A549 (cell line): Measurements from ENCODE around the gene NANOGP8. TPM values are rescaled to one million over a fixed set of nuclear protein-coding genes. Genes with fewer than 3 reads are reported as not detected.
A peak's percentile ranks its signal among the peaks of the same experiment; 100 is the strongest.

ENCODE experiments used
- ATAC-seq, 2 experiments: fragments of 200-7000 bp in 1 of 2; fragments of >200 bp in 1 of 2; cut with Nextera tagmentation in 1 of 2; cut with Tn5 transposase in 1 of 2; 3 replicates each; pipeline versions ENCODE4 v1.8.0 to v1.9.1; 2018 to 2020; ENCODE audit warnings: mild to moderate bottlenecking in 1 of 2, moderate library complexity in 1 of 2
- CTCF ChIA-PET: fragments of 300-600 bp; sonication (Branson Sonifier 250); formaldehyde crosslinking; extraction: SDS; loops from one replicate; lab custom pipeline; 2021; ENCODE audit warnings: antibody characterized with exemption, inconsistent platforms; lab: Yijun Ruan, JAX
- POLR2A ChIA-PET: fragments of 350-600 bp; formaldehyde crosslinking; extraction: SDS; loops from one replicate; lab custom pipeline; 2021; ENCODE audit warnings: antibody characterized with exemption, inconsistent platforms; lab: Yijun Ruan, JAX
- DNase-seq, 2 experiments: peaks; one replicate each; pipeline versions ENCODE4 v3.0.0 to v3.0.0-alpha.2; 2011 to 2016; ENCODE audit warnings: low read depth in 1 of 2, low spot score in 1 of 2
- FAIRE-seq: peaks from 2 replicates; lab custom pipeline; 2011; peaks lifted over from hg19 to GRCh38; lab: Jason Lieb, UNC
- H3K27ac ChIP-seq, 2 experiments: fragments of >200 bp; sonication (Bioruptor Twin); formaldehyde crosslinking; 3 replicates each; pipeline ENCODE4 v1.5.1; 2016 to 2017
- H3K4me1 ChIP-seq: fragments of >200 bp; sonication (Bioruptor Twin); formaldehyde crosslinking; 3 replicates; pipeline ENCODE4 v1.6.1; 2016
- H3K4me2 ChIP-seq: fragments of >200 bp; sonication (Bioruptor Twin); formaldehyde crosslinking; 3 replicates; pipeline ENCODE4 v1.6.1; 2016
- H3K4me3 ChIP-seq: fragments of >200 bp; sonication (Bioruptor Twin); formaldehyde crosslinking; 3 replicates; pipeline ENCODE4 v1.5.1; 2016
- H3K9me3 ChIP-seq: fragments of >200 bp; sonication (Bioruptor Twin); formaldehyde crosslinking; 3 replicates; pipeline ENCODE4 v1.6.1; 2016
- ATOH8 ChIP-seq: fragments of 250-450 bp; sonication (Bioruptor Pico); IDR thresholded peaks from 2 replicates; pipeline ENCODE4 v1.5.0; 2020; ENCODE audit warnings: low read depth, mild to moderate bottlenecking, moderate library complexity
- BCL3 ChIP-seq: fragments of >200 bp; sonication (Bioruptor Twin); formaldehyde crosslinking; IDR thresholded peaks from 3 replicates; pipeline ENCODE4 v1.6.1; 2016
- CBX2 ChIP-seq: fragments of 200-600 bp; sonication (generic); IDR thresholded peaks from 2 replicates; pipeline ENCODE4 v1.6.1; 2016; ENCODE audit warnings: low read depth, mild to moderate bottlenecking, borderline replicate concordance
- CHD2 ChIP-seq: fragments of 150-350 bp; IDR thresholded peaks from 2 replicates; pipeline ENCODE4 v1.6.1; 2014; ENCODE audit warnings: low read length; ENCODE audit not compliant: partially characterized antibody
- CHD4 ChIP-seq: fragments of 200-600 bp; sonication (generic); IDR thresholded peaks from 2 replicates; pipeline ENCODE4 v1.6.1; 2016; ENCODE audit warnings: antibody characterized with exemption, mild to moderate bottlenecking, borderline replicate concordance
- E2F6 ChIP-seq: IDR thresholded peaks from 2 replicates; pipeline ENCODE4 v1.6.1; 2012; ENCODE audit warnings: low read depth, borderline replicate concordance
- EHF ChIP-seq: fragments of 250-450 bp; sonication (Bioruptor Pico); IDR thresholded peaks from 2 replicates; pipeline ENCODE4 v1.5.0; 2020; ENCODE audit warnings: mild to moderate bottlenecking
- FOSB ChIP-seq: fragments of 250-450 bp; sonication (Bioruptor Pico); IDR thresholded peaks from 2 replicates; pipeline ENCODE4 v1.5.0; 2020; ENCODE audit warnings: mild to moderate bottlenecking, moderate library complexity
- HMGXB4 ChIP-seq: fragments of 250-450 bp; sonication (Bioruptor Pico); IDR thresholded peaks from 2 replicates; pipeline ENCODE4 v1.5.0; 2021; ENCODE audit warnings: mild to moderate bottlenecking, moderate library complexity, borderline replicate concordance
- JUN ChIP-seq, 2 experiments: fragments of >200 bp; sonication (Bioruptor Twin); formaldehyde crosslinking; IDR thresholded peaks; 2 replicates in 1 of 2; 3 replicates in 1 of 2; pipeline ENCODE4 v1.6.1; 2016 to 2017
- MAFK ChIP-seq: fragments of 450-650 bp; IDR thresholded peaks from 2 replicates; pipeline ENCODE4 v1.6.1; 2014; ENCODE audit not compliant: partially characterized antibody
- MAX ChIP-seq: IDR thresholded peaks from 2 replicates; pipeline ENCODE4 v1.6.1; 2012
- NR3C1 ChIP-seq: fragments of >200 bp; sonication (Bioruptor Twin); formaldehyde crosslinking; IDR thresholded peaks from 3 replicates; pipeline ENCODE4 v1.6.1; 2017
- RAD21 ChIP-seq, 2 experiments: fragments of >200 bp in 1 of 2; sonication (Bioruptor Twin) in 1 of 2; formaldehyde crosslinking in 1 of 2; IDR thresholded peaks in 1 of 2; conservative IDR thresholded peaks in 1 of 2; 2 replicates in 1 of 2; 3 replicates in 1 of 2; pipeline ENCODE4 v1.6.1; 2012 to 2018; ENCODE audit warnings: inconsistent platforms in 1 of 2
- RARB ChIP-seq: fragments of 250-450 bp; sonication (Bioruptor Pico); IDR thresholded peaks from 2 replicates; pipeline ENCODE4 v1.8.0; 2021; ENCODE audit warnings: mild to moderate bottlenecking, moderate library complexity
- RFX5 ChIP-seq: fragments of 450-650 bp; IDR thresholded peaks from 2 replicates; pipeline ENCODE4 v1.7.1; 2014; ENCODE audit warnings: antibody characterized with exemption, mild to moderate bottlenecking, moderate library complexity
- TP53 ChIP-seq: fragments of 250-450 bp; sonication (Bioruptor Pico); IDR thresholded peaks from 2 replicates; pipeline ENCODE4 v1.5.0; 2021; ENCODE audit warnings: mild to moderate bottlenecking, moderate library complexity
- USF2 ChIP-seq: fragments of 450-650 bp; IDR thresholded peaks from 2 replicates; pipeline ENCODE4 v1.6.1; 2014; ENCODE audit warnings: antibody characterized with exemption
- ZFP36 ChIP-seq: fragments of 450-650 bp; IDR thresholded peaks from 2 replicates; pipeline ENCODE4 v1.6.1; 2014; ENCODE audit warnings: borderline replicate concordance; ENCODE audit not compliant: partially characterized antibody
- ZNF302 ChIP-seq: fragments of 250-450 bp; sonication (Bioruptor Pico); IDR thresholded peaks from 2 replicates; pipeline ENCODE4 v1.9.0; 2021; ENCODE audit warnings: inconsistent platforms, mild to moderate bottlenecking, moderate library complexity
- WGBS: methylation state at CpG from one replicate; pipeline ENCODE4 v1.1.6; 2017; ENCODE audit errors: missing lambda C conversion rate; 5-methylcytosine and 5-hydroxymethylcytosine counted together
- polyA plus RNA-seq, 4 experiments: library from polyadenylated mRNA; depleted of rRNA in 3 of 4; stranded (reverse); fragments of >200 nt; fragmentation: RNase III in 1 of 4; extraction: RNeasy Plus Mini Kit Qiagen cat#74134 plus additional on column Dnase treatment in 1 of 4; gene quantifications; 2 replicates in 3 of 4; 3 replicates in 1 of 4; pipeline ENCODE4 v1.2.3, GENCODE V29; 2011 to 2017

Gene NANOGP8
- polyA plus RNA-seq, 2 of the 4 experiments (the other 2 are of a cell fraction), result not detected

- no peak for TF ChIP-seq USF2
- no peak for TF ChIP-seq ZFP36
Measured at GRCh38 chr15:35120173-35120572, 35.1 kb upstream of the NANOGP8 start (continued).

GRCh38 chr15:35118960-35119359, 33.9 kb upstream of the NANOGP8 start:
- POLR2A ChIA-PET, result no interaction called here
- WGBS, result 42% methylated on average over 2 of the region's 2 CpGs
- TF ChIP-seq MAFK, result peak; percentile 21
- no peak for TF ChIP-seq E2F6
- Histone ChIP-seq H3K4me2 (no peak overlapping the region), H3K4me1 (no peaks in the 10 kb centered on the region), H3K4me3 (no peak overlapping the region), H3K27ac (no peak overlapping the region), H3K9me3 (no peaks in the 10 kb centered on the region)
- FAIRE-seq (no peak), ATAC-seq (no peak), DNase-seq (no peak)
- CTCF ChIA-PET, result no interaction called here

GRCh38 chr15:35117543-35118265, 32.6 kb upstream of the NANOGP8 start:
- H3K27ac ChIP-seq, result no peak overlapping the region
- no peak for TF ChIP-seq RFX5
- no peak for TF ChIP-seq ATOH8 (CRISPR knock-in tag)
- peak; percentile 57 for TF ChIP-seq MAFK
- no peak for TF ChIP-seq NR3C1
- no peak for TF ChIP-seq RARB (CRISPR knock-in tag)
- TF ChIP-seq CBX2, result no peak
- TF ChIP-seq, all 56 proteins: peak for 1
- ChIA-PET POLR2A (no interaction called here), CTCF (no interaction called here)
- FAIRE-seq (peak; percentile 65), DNase-seq (no peak), ATAC-seq (no peak)
- no peak overlapping the region for H3K4me2 ChIP-seq
- no peak overlapping the region for H3K4me3 ChIP-seq
- H3K9me3 ChIP-seq, result no peaks in the 10 kb centered on the region
- WGBS, result 56% methylated on average over 2 of the region's 2 CpGs
- no peaks in the 10 kb centered on the region for H3K4me1 ChIP-seq

- FAIRE-seq (no peak), DNase-seq (no peak), ATAC-seq (no peak)
- TF ChIP-seq CHD4 (no peak), MAX (no peak), EHF (CRISPR knock-in tag) (no peak), RAD21 (conservative IDR thresholded peaks at IDR 0.05 in 1 of 2, IDR thresholded peaks at IDR 0.05 in 1 of 2) (no peak)
- WGBS, result 15% methylated on average over 5 of the region's 5 CpGs
- ChIA-PET CTCF (no interaction called here), POLR2A (no interaction called here)
- Histone ChIP-seq H3K4me1 (no peaks in the 10 kb centered on the region), H3K9me3 (no peaks in the 10 kb centered on the region), H3K4me3 (no peak overlapping the region), H3K4me2 (no peak overlapping the region), H3K27ac (no peak overlapping the region)
Measured at GRCh38 chr15:35115155-35115725, 30.1 kb upstream of the NANOGP8 start.

GRCh38 chr15:35112346-35112745, 27.3 kb upstream of the NANOGP8 start:
- Histone ChIP-seq H3K27ac (no peak overlapping the region), H3K9me3 (no peaks in the 10 kb centered on the region), H3K4me3 (no peak overlapping the region), H3K4me2 (no peak overlapping the region), H3K4me1 (no peaks in the 10 kb centered on the region)
- ChIA-PET POLR2A (no interaction called here), CTCF (interaction anchor here (0.6 to 1.5 kb wide), 3 partner anchors 12 to 96 kb away, joined by 3 to 4 read pairs (median 3); no protein-coding TSS in a partner anchor)
- no peak for TF ChIP-seq CHD4
- TF ChIP-seq TP53, result no peak
- TF ChIP-seq ZFP36, result no peak
- TF ChIP-seq JUN (IDR thresholded peaks at IDR 0.05), result no peak
- TF ChIP-seq CHD2, result no peak
- TF ChIP-seq FOSB (CRISPR knock-in tag), result no peak
- no peak for TF ChIP-seq ZNF302
- TF ChIP-seq BCL3, result no peak
- TF ChIP-seq HMGXB4 (CRISPR knock-in tag), result no peak
- WGBS, result 56% methylated on average over 2 of the region's 2 CpGs
- FAIRE-seq, result no peak
- ATAC-seq, result no peak
- no peak for DNase-seq
